DMS 273 treated with DMSO at 0.1 percent for 48 hours (cell line): ENCODE data around the gene NAT8L.

Source experiments
- DNase-seq: peaks from one replicate; lab custom pipeline; 2025; lab: John Stamatoyannopoulos, UW

NAT8L gene

GRCh38 chr4:2045518-2045951 lies 13.6 kb upstream of the NAT8L start:
- no peak for DNase-seq

GRCh38 chr4:2046031-2046961 lies 12.8 kb upstream of the NAT8L start:
- no peak for DNase-seq

GRCh38 chr4:2047031-2047660 lies 12.0 kb upstream of the NAT8L start:
- no peak for DNase-seq

GRCh38 chr4:2047781-2048581 lies 11.1 kb upstream of the NAT8L start:
- DNase-seq: no peak

- no peak for DNase-seq
Observed at GRCh38 chr4:2048831-2049230, 10.3 kb upstream of the NAT8L start.

GRCh38 chr4:2049381-2049780 lies 9.7 kb upstream of the NAT8L start:
- DNase-seq: no peak

GRCh38 chr4:2049811-2050210 lies 9.3 kb upstream of the NAT8L start:
- DNase-seq: no peak

GRCh38 chr4:2051086-2051485 lies 8.0 kb upstream of the NAT8L start:
- DNase-seq: no peak

- DNase-seq: no peak
Observed at GRCh38 chr4:2054217-2054616, 4.9 kb upstream of the NAT8L start.

- DNase-seq: no peak
Observed at GRCh38 chr4:2057382-2058065, 1.6 kb upstream of the NAT8L start.

GRCh38 chr4:2058264-2059045 lies 672 bp upstream of the NAT8L start:
- no peak for DNase-seq

- DNase-seq: no peak
Observed at GRCh38 chr4:2059726-2060602, 837 bp downstream of the NAT8L start.

- DNase-seq: no peak
Observed at GRCh38 chr4:2060611-2061185, 1.6 kb downstream of the NAT8L start.

GRCh38 chr4:2061186-2062131 lies 2.3 kb downstream of the NAT8L start:
- no peak for DNase-seq

GRCh38 chr4:2062168-2062807 lies 3.2 kb downstream of the NAT8L start:
- no peak for DNase-seq

GRCh38 chr4:2062808-2063524 lies 3.8 kb downstream of the NAT8L start:
- no peak for DNase-seq

GRCh38 chr4:2063557-2064275 lies 4.6 kb downstream of the NAT8L start:
- DNase-seq: no peak
